HFF-Myc (cell line): ENCODE measurements around the gene CA10.

Experiments
- DNase-seq: peaks from one replicate; pipeline ENCODE4 v3.0.0-alpha.2; 2011; ENCODE audit warnings: low read depth; ENCODE audit errors: extremely low read depth
- H3K4me3 ChIP-seq: replicated peaks from 2 replicates; pipeline ENCODE4 v1.5.1; 2011; ENCODE audit warnings: low read depth, mild to moderate bottlenecking, control low read depth, low read length
- TF ChIP-seq, protein P1 (sequence below): IDR thresholded peaks from 2 replicates; pipeline ENCODE4 v1.5.1; 2012; ENCODE audit warnings: mild to moderate bottlenecking, low read depth, low read length, control low read depth; ENCODE audit errors: missing control alignments

Gene CA10

GRCh38 chr17:51995797-51996403 is 162.6 kb downstream of the CA10 start:
- no peak overlapping the region for H3K4me3 ChIP-seq
- TF ChIP-seq, protein P1, sequence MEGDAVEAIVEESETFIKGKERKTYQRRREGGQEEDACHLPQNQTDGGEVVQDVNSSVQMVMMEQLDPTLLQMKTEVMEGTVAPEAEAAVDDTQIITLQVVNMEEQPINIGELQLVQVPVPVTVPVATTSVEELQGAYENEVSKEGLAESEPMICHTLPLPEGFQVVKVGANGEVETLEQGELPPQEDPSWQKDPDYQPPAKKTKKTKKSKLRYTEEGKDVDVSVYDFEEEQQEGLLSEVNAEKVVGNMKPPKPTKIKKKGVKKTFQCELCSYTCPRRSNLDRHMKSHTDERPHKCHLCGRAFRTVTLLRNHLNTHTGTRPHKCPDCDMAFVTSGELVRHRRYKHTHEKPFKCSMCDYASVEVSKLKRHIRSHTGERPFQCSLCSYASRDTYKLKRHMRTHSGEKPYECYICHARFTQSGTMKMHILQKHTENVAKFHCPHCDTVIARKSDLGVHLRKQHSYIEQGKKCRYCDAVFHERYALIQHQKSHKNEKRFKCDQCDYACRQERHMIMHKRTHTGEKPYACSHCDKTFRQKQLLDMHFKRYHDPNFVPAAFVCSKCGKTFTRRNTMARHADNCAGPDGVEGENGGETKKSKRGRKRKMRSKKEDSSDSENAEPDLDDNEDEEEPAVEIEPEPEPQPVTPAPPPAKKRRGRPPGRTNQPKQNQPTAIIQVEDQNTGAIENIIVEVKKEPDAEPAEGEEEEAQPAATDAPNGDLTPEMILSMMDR: no peak
- no peak for DNase-seq

- H3K4me3 ChIP-seq: no peak overlapping the region
- TF ChIP-seq, protein P1: no peak
- no peak for DNase-seq
These were observed 165.6 kb downstream of the CA10 start for GRCh38 chr17:51992864-51993416.

DNA sequence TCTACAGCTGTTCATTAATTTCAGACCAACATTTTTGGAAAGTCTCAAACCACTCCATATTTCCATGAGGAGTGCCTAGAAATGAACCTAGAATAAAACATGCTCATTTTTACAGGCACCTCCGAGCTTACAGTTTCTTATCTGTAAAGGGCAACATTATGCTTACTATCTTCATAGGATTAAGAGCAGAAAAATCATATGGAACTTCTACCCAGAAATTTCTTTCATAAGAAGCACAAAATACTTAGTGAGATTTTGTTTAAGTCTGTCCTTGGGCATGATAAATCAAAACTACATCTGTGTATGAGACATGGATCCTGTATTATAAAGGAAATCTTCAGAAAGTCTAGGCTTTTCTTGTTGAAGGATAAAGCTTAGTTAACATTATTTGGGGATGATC is 187.4 kb downstream of the CA10 start:
- no peak overlapping the region for H3K4me3 ChIP-seq
- TF ChIP-seq, protein P1: no peak

DNA sequence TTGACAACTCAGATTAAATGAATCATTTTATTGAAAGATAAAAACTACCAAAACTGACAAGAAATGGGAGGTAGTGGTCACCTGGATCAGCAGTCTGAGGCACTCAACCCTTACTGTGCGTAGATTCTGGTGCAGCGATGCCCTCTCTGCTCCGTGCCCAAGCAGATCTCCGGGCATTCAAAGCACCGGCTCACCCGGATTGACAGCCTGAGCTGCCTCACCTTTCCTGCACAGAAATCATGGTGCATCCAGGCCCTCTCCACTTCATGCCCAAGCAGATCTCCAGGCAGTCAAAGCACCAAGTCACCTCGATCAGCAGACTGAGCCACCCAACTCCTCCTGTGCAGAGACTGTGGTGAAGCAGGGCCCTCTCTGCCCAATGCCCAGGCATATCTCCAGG is 196.8 kb downstream of the CA10 start:
- H3K4me3 ChIP-seq: no peak overlapping the region
- TF ChIP-seq, protein P1: no peak
- no peak for DNase-seq

More for the DNA sequence above, 187.4 kb downstream of the CA10 start:
- no peak for DNase-seq

DNA sequence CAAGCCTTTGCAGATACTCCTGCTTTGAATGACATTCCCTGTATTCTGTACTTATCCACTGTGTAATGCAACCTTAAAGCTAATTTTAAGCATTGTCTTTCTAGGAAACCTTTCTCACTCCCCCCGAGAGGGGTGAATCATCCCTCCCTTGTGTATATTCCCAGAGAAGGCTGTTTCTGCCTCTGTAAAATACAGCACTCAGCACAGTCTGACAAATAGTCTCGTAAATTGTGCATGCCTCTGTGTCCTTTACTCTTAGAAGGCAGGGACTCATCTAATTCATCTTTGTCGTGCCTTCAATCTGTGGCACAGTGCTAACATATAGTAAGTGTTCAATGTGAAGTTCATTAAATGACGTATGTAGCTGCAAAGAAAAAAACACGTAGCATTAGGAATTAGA is 200.7 kb downstream of the CA10 start:
- no peak overlapping the region for H3K4me3 ChIP-seq
- TF ChIP-seq, protein P1: no peak
- no peak for DNase-seq

GRCh38 chr17:51955245-51955644 is 203.3 kb downstream of the CA10 start:
- no peak for DNase-seq
- H3K4me3 ChIP-seq: no peak overlapping the region
- TF ChIP-seq, protein P1: no peak
